ENCODE measurements around the gene MTHFD1L. TPM values are rescaled to one million over a fixed set of nuclear protein-coding genes. Genes with fewer than 3 reads are reported as not detected.
"Not testable (repeated sequence)": the region's sequence is repeated elsewhere in the genome, so short reads cannot be mapped to it uniquely, and the experiment has no call there.

Gene MTHFD1L
- total RNA-seq, 5 donors from 2014 or later (not counting 1 experiment from before 2014, with no cell fraction given) = 9.3 to 34.2 (median 26.7) TPM

GRCh38 chr6:151040888-151041521 lies 175.5 kb downstream of the MTHFD1L start:
- H3K27me3 Mint-ChIP-seq; H3K27me3 ChIP-seq (replicated peaks in 1 of 2; ENCODE audit: control insufficient read depth in 2 of 2, extremely low read depth in 1 of 2, insufficient read depth in 2 of 2, low read length in 1 of 2); H3K4me1 ChIP-seq (ENCODE audit: control insufficient read depth in 1 of 2, extremely low read depth in 1 of 2, insufficient read depth in 2 of 2, low read length in 2 of 2); H3K36me3 ChIP-seq (ENCODE audit: control insufficient read depth in 2 of 2, extremely low read depth in 1 of 2, insufficient read depth in 1 of 2, low read length in 1 of 2); H3K4me1 Mint-ChIP-seq; H3K9me3 ChIP-seq; H3K27ac ChIP-seq (ENCODE audit: low read length); ATAC-seq (replicated peaks in 1 of 4); H3K4me3 ChIP-seq (ENCODE audit: control insufficient read depth in 1 of 2, extremely low read depth in 1 of 2, low read length in 1 of 2); H3K4me3 Mint-ChIP-seq; H3K27ac Mint-ChIP-seq; H3K9me3 Mint-ChIP-seq; CTCF ChIA-PET: not testable (repeated sequence)
- H3K36me3 Mint-ChIP-seq = peaks cover 50% of the 10 kb centered on the region
- DNase-seq = peak in 2 of 35 experiments; percentile 2 to 36
- POLR2A ChIA-PET = interaction anchor here in 1 of 2 donors (0.5 kb wide), 1 partner anchor 319 kb away, joined by 13 read pairs; no protein-coding TSS in a partner anchor
- WGBS (ENCODE audit: insufficient coverage) = 89% methylated on average over 5 of the region's 12 CpGs

- Mint-ChIP-seq H3K27ac (no peak overlapping the region), H3K4me3 (no peak overlapping the region), H3K4me1 (no peaks in the 10 kb centered on the region), H3K27me3 (no peaks in the 10 kb centered on the region), H3K9me3 (no peaks in the 10 kb centered on the region), H3K36me3 (peaks cover 46% of the 10 kb centered on the region)
- H3K4me3 ChIP-seq (ENCODE audit: control insufficient read depth in 1 of 2, extremely low read depth in 1 of 2, low read length in 1 of 2) = no peak overlapping the region
- DNase-seq = no peak
- 100% methylated on average over 2 of the region's 5 CpGs for WGBS (ENCODE audit: insufficient coverage)
- no peaks in the 10 kb centered on the region for H3K4me1 ChIP-seq (ENCODE audit: control insufficient read depth in 1 of 2, extremely low read depth in 1 of 2, insufficient read depth in 2 of 2, low read length in 2 of 2)
- H3K27ac ChIP-seq (ENCODE audit: low read length) = no peak overlapping the region
- ATAC-seq (replicated peaks in 1 of 4) = no peak
- POLR2A ChIA-PET = interaction anchor here in 1 of 2 donors (0.5 kb wide), 1 partner anchor 318 kb away, joined by 13 read pairs; no protein-coding TSS in a partner anchor
- no peaks in the 10 kb centered on the region for H3K9me3 ChIP-seq
- H3K27me3 ChIP-seq (replicated peaks in 1 of 2; ENCODE audit: control insufficient read depth in 2 of 2, extremely low read depth in 1 of 2, insufficient read depth in 2 of 2, low read length in 1 of 2) = no peaks in the 10 kb centered on the region
- CTCF ChIA-PET = interaction anchor here in 1 of 2 donors (0.6 kb wide), 1 partner anchor 283 kb away, joined by 4 read pairs; no protein-coding TSS in a partner anchor
- no peaks in the 10 kb centered on the region for H3K36me3 ChIP-seq (ENCODE audit: control insufficient read depth in 2 of 2, extremely low read depth in 1 of 2, insufficient read depth in 1 of 2, low read length in 1 of 2)
Observed at GRCh38 chr6:151041686-151042085, 176.2 kb downstream of the MTHFD1L start.

- H3K36me3 Mint-ChIP-seq = peaks cover 42% of the 10 kb centered on the region
- H3K4me3 Mint-ChIP-seq; H3K27me3 Mint-ChIP-seq; H3K9me3 ChIP-seq; H3K27me3 ChIP-seq (replicated peaks in 1 of 2; ENCODE audit: control insufficient read depth in 2 of 2, extremely low read depth in 1 of 2, insufficient read depth in 2 of 2, low read length in 1 of 2); H3K36me3 ChIP-seq (ENCODE audit: control insufficient read depth in 2 of 2, extremely low read depth in 1 of 2, insufficient read depth in 1 of 2, low read length in 1 of 2); H3K4me1 ChIP-seq (ENCODE audit: control insufficient read depth in 1 of 2, extremely low read depth in 1 of 2, insufficient read depth in 2 of 2, low read length in 2 of 2); H3K4me1 Mint-ChIP-seq; CTCF ChIA-PET; H3K4me3 ChIP-seq (ENCODE audit: control insufficient read depth in 1 of 2, extremely low read depth in 1 of 2, low read length in 1 of 2); H3K9me3 Mint-ChIP-seq; DNase-seq; ATAC-seq (replicated peaks in 1 of 4); H3K27ac ChIP-seq (ENCODE audit: low read length); H3K27ac Mint-ChIP-seq: not testable (repeated sequence)
- POLR2A ChIA-PET = interaction anchor here in 1 of 2 donors (0.7 kb wide), 1 partner anchor 70 kb away, joined by 5 read pairs; no protein-coding TSS in a partner anchor
- 100% methylated on average over 3 of the region's 6 CpGs for WGBS (ENCODE audit: insufficient coverage)
Observed at GRCh38 chr6:151042911-151043330, 177.4 kb downstream of the MTHFD1L start.

GRCh38 chr6:151043944-151044343 lies 178.4 kb downstream of the MTHFD1L start:
- no peaks in the 10 kb centered on the region for H3K27me3 ChIP-seq (replicated peaks in 1 of 2; ENCODE audit: control insufficient read depth in 2 of 2, extremely low read depth in 1 of 2, insufficient read depth in 2 of 2, low read length in 1 of 2)
- H3K27me3 Mint-ChIP-seq = no peaks in the 10 kb centered on the region
- no peak overlapping the region for H3K27ac Mint-ChIP-seq
- DNase-seq (no peak), ATAC-seq (replicated peaks in 1 of 4) (no peak)
- no peaks in the 10 kb centered on the region for H3K4me1 Mint-ChIP-seq
- no peaks in the 10 kb centered on the region for H3K9me3 ChIP-seq
- H3K4me3 Mint-ChIP-seq = no peak overlapping the region
- no peak overlapping the region for H3K4me3 ChIP-seq (ENCODE audit: control insufficient read depth in 1 of 2, extremely low read depth in 1 of 2, low read length in 1 of 2)
- ChIA-PET CTCF (no interaction called here), POLR2A (interaction anchor here in 1 of 2 donors (0.7 kb wide), 1 partner anchor 34 kb away, joined by 6 read pairs; no protein-coding TSS in a partner anchor)
- peaks cover 38% of the 10 kb centered on the region for H3K36me3 Mint-ChIP-seq
- H3K36me3 ChIP-seq (ENCODE audit: control insufficient read depth in 2 of 2, extremely low read depth in 1 of 2, insufficient read depth in 1 of 2, low read length in 1 of 2) = no peaks in the 10 kb centered on the region
- peaks cover 0 to 11% (median 0%) of the 10 kb centered on the region in 3 donors for H3K9me3 Mint-ChIP-seq
- 94% methylated on average over 3 of the region's 4 CpGs for WGBS (ENCODE audit: insufficient coverage)
- H3K4me1 ChIP-seq (ENCODE audit: control insufficient read depth in 1 of 2, extremely low read depth in 1 of 2, insufficient read depth in 2 of 2, low read length in 2 of 2) = no peaks in the 10 kb centered on the region
- H3K27ac ChIP-seq (ENCODE audit: low read length) = no peak overlapping the region

GRCh38 chr6:151044465-151045441 lies 179.3 kb downstream of the MTHFD1L start:
- ChIA-PET POLR2A (interaction anchor here in 1 of 2 donors (0.7 kb wide), 1 partner anchor 33 kb away, joined by 6 read pairs; no protein-coding TSS in a partner anchor), CTCF (interaction anchor here in 1 of 2 donors (0.5 kb wide), 1 partner anchor 37 kb away, joined by 13 read pairs; no protein-coding TSS in a partner anchor)
- DNase-seq (no peak), ATAC-seq (replicated peaks in 1 of 4) (no peak)
- 98% methylated on average over 7 of the region's 26 CpGs for WGBS (ENCODE audit: insufficient coverage)
- H3K4me3 ChIP-seq (ENCODE audit: control insufficient read depth in 1 of 2, extremely low read depth in 1 of 2, low read length in 1 of 2) = no peak overlapping the region
- no peak overlapping the region for H3K27ac ChIP-seq (ENCODE audit: low read length)
- no peaks in the 10 kb centered on the region for H3K4me1 Mint-ChIP-seq
- H3K27ac Mint-ChIP-seq = no peak overlapping the region
- peaks cover 0 to 11% (median 0%) of the 10 kb centered on the region in 3 donors for H3K9me3 Mint-ChIP-seq
- H3K4me1 ChIP-seq (ENCODE audit: control insufficient read depth in 1 of 2, extremely low read depth in 1 of 2, insufficient read depth in 2 of 2, low read length in 2 of 2) = no peaks in the 10 kb centered on the region
- peaks cover 36% of the 10 kb centered on the region for H3K36me3 Mint-ChIP-seq
- no peak overlapping the region for H3K4me3 Mint-ChIP-seq
- no peaks in the 10 kb centered on the region for H3K27me3 Mint-ChIP-seq
- no peaks in the 10 kb centered on the region for H3K9me3 ChIP-seq
- peaks cover 0 to under 1% of the 10 kb centered on the region in 2 donors for H3K36me3 ChIP-seq (ENCODE audit: control insufficient read depth in 2 of 2, extremely low read depth in 1 of 2, insufficient read depth in 1 of 2, low read length in 1 of 2)
- H3K27me3 ChIP-seq (replicated peaks in 1 of 2; ENCODE audit: control insufficient read depth in 2 of 2, extremely low read depth in 1 of 2, insufficient read depth in 2 of 2, low read length in 1 of 2) = no peaks in the 10 kb centered on the region

- CTCF ChIA-PET = interaction anchor here in 1 of 2 donors (0.5 kb wide), 1 partner anchor 36 kb away, joined by 13 read pairs; no protein-coding TSS in a partner anchor
- Mint-ChIP-seq H3K9me3 (peaks cover 0 to 11% (median 0%) of the 10 kb centered on the region in 3 donors), H3K36me3 (peaks cover 37% of the 10 kb centered on the region)
- H3K4me1 ChIP-seq (ENCODE audit: control insufficient read depth in 1 of 2, extremely low read depth in 1 of 2, insufficient read depth in 2 of 2, low read length in 2 of 2); ATAC-seq (replicated peaks in 1 of 4); H3K9me3 ChIP-seq; H3K27me3 Mint-ChIP-seq; H3K27me3 ChIP-seq (replicated peaks in 1 of 2; ENCODE audit: control insufficient read depth in 2 of 2, extremely low read depth in 1 of 2, insufficient read depth in 2 of 2, low read length in 1 of 2); H3K4me3 ChIP-seq (ENCODE audit: control insufficient read depth in 1 of 2, extremely low read depth in 1 of 2, low read length in 1 of 2); H3K4me3 Mint-ChIP-seq; H3K36me3 ChIP-seq (ENCODE audit: control insufficient read depth in 2 of 2, extremely low read depth in 1 of 2, insufficient read depth in 1 of 2, low read length in 1 of 2); DNase-seq; H3K27ac ChIP-seq (ENCODE audit: low read length); H3K4me1 Mint-ChIP-seq; POLR2A ChIA-PET; H3K27ac Mint-ChIP-seq: not testable (repeated sequence)
- no CpG with 5 or more reads among the region's 7 CpGs for WGBS (ENCODE audit: insufficient coverage)
Observed at GRCh38 chr6:151045511-151046222, 180.2 kb downstream of the MTHFD1L start.
